CD14-positive monocyte (primary cell): ENCODE measurements around the gene PACSIN1. TPM values are rescaled to one million over a fixed set of nuclear protein-coding genes. Genes with fewer than 3 reads are reported as not detected.

Experiments
- DNase-seq, 3 donors: peaks; one replicate each; pipeline ENCODE4 v3.0.0-alpha.2; 2011 to 2022
- H2AFZ ChIP-seq: 2 replicates; pipeline ENCODE4 v1.6.0; 2012; ENCODE audit warnings: mild to moderate bottlenecking, low read depth, low read length, inconsistent platforms; ENCODE audit not compliant: insufficient read depth, poor library complexity, severe bottlenecking
- H3K27ac ChIP-seq, 2 donors: 1 replicate in 1 of 2; 2 replicates in 1 of 2; pipeline ENCODE4 v1.5.1; 2012 to 2013; ENCODE audit warnings: low read length in 2 of 2, control low read depth in 1 of 2, inconsistent platforms in 1 of 2, low read depth in 1 of 2, mild to moderate bottlenecking in 1 of 2
- H3K27me3 ChIP-seq, 2 donors: one replicate each; pipeline versions ENCODE4 v1.6.0 to v1.6.1; 2011 to 2013; ENCODE audit warnings: low read length in 2 of 2; ENCODE audit not compliant: control insufficient read depth in 2 of 2, insufficient read depth in 2 of 2
- H3K36me3 ChIP-seq, 2 donors: replicated peaks in 1 of 2; 1 replicate in 1 of 2; 2 replicates in 1 of 2; pipeline versions ENCODE4 v1.5.1 to v1.6.1; 2012 to 2013; ENCODE audit warnings: low read length in 2 of 2, control low read depth in 1 of 2, inconsistent platforms in 1 of 2, mild to moderate bottlenecking in 1 of 2; ENCODE audit not compliant: insufficient read depth in 2 of 2, control insufficient read depth in 1 of 2
- H3K4me1 ChIP-seq, 2 donors: 1 replicate in 1 of 2; 2 replicates in 1 of 2; pipeline versions ENCODE4 v1.5.1 to v1.6.1; 2012 to 2013; ENCODE audit warnings: low read length in 2 of 2, control low read depth in 1 of 2, inconsistent platforms in 1 of 2, mild to moderate bottlenecking in 1 of 2, moderate library complexity in 1 of 2; ENCODE audit not compliant: insufficient read depth in 2 of 2, control insufficient read depth in 1 of 2
- H3K4me2 ChIP-seq: replicated peaks from 2 replicates; pipeline ENCODE3; 2012; ENCODE audit warnings: low read length, moderate library complexity, mild to moderate bottlenecking; ENCODE audit not compliant: poor library complexity, severe bottlenecking; ENCODE audit errors: extremely low read depth
- H3K4me3 ChIP-seq, 3 experiments: fragments of 200-600 bp in 1 of 3; sonication (generic) in 1 of 3; replicated peaks in 1 of 3; 1 replicate in 2 of 3; 2 replicates in 1 of 3; pipeline ENCODE4 v1.5.1; 2011 to 2013; ENCODE audit warnings: low read length in 3 of 3, mild to moderate bottlenecking in 3 of 3, control low read depth in 2 of 3, low read depth in 2 of 3, inconsistent platforms in 1 of 3, moderate library complexity in 1 of 3
- H3K79me2 ChIP-seq: 2 replicates; pipeline ENCODE4 v1.6.0; 2012; ENCODE audit warnings: mild to moderate bottlenecking, control low read depth, inconsistent platforms, low read length, moderate library complexity; ENCODE audit not compliant: insufficient read depth
- H3K9ac ChIP-seq: 2 replicates; pipeline ENCODE4 v1.6.0; 2017; ENCODE audit warnings: low read length, mild to moderate bottlenecking; ENCODE audit not compliant: insufficient read depth, poor library complexity, severe bottlenecking
- H3K9me3 ChIP-seq, 2 donors: replicated peaks in 1 of 2; 1 replicate in 1 of 2; 2 replicates in 1 of 2; pipeline versions ENCODE4 v1.5.1 to v1.6.1; 2012 to 2013; ENCODE audit warnings: low read length in 2 of 2, control low read depth in 1 of 2; ENCODE audit not compliant: control insufficient read depth in 1 of 2, insufficient read depth in 1 of 2
- H4K20me1 ChIP-seq: 2 replicates; pipeline ENCODE4 v1.6.0; 2012; ENCODE audit warnings: mild to moderate bottlenecking, low read length, control low read depth, moderate library complexity; ENCODE audit not compliant: insufficient read depth
- H3K27ac Mint-ChIP-seq, 7 donors: one replicate each; pipeline ENCODE4 v1.8.0; 2020; ENCODE audit warnings: mild to moderate bottlenecking in 7 of 7, mixed read lengths in 7 of 7, moderate library complexity in 6 of 7, inconsistent platforms in 2 of 7
- H3K27me3 Mint-ChIP-seq, 3 donors: one replicate each; pipeline ENCODE4 v1.8.0; 2021 to 2022; ENCODE audit warnings: low read depth in 3 of 3, mild to moderate bottlenecking in 3 of 3, mixed read lengths in 3 of 3, moderate library complexity in 3 of 3, inconsistent platforms in 1 of 3
- H3K36me3 Mint-ChIP-seq, 2 donors: one replicate each; pipeline ENCODE4 v1.8.0; 2020; ENCODE audit warnings: mixed read lengths in 2 of 2, inconsistent platforms in 1 of 2, mild to moderate bottlenecking in 1 of 2
- H3K4me1 Mint-ChIP-seq: one replicate; pipeline ENCODE4 v1.8.0; 2020; ENCODE audit warnings: mild to moderate bottlenecking, mixed read lengths
- H3K4me3 Mint-ChIP-seq, 2 donors: one replicate each; pipeline ENCODE4 v1.8.0; 2020; ENCODE audit warnings: mild to moderate bottlenecking in 2 of 2, mixed read lengths in 2 of 2, moderate library complexity in 1 of 2
- H3K9me3 Mint-ChIP-seq, 7 donors: one replicate each; pipeline ENCODE4 v1.8.0; 2020 to 2022; ENCODE audit warnings: mixed read lengths in 7 of 7, mild to moderate bottlenecking in 6 of 7, moderate library complexity in 6 of 7, inconsistent platforms in 2 of 7
- CTCF ChIP-seq: fragments of 200-600 bp; IDR thresholded peaks from one replicate; pipeline ENCODE4 v1.8.0; 2022; ENCODE audit warnings: antibody characterized with exemption, mild to moderate bottlenecking
- WGBS: methylation state at CpG from one replicate; pipeline ENCODE4 v1.1.5; 2013; ENCODE audit warnings: missing lambda C conversion rate; ENCODE audit not compliant: insufficient coverage; 5-methylcytosine and 5-hydroxymethylcytosine counted together
- intact Hi-C, 2 donors: fragments of 100-400 bp; cut with micrococcal nuclease; formaldehyde crosslinking; loops; one replicate each; pipeline versions ENCODE4 v1.15.0 to v1.15.1; 2023
- polyA plus RNA-seq, 3 donors: library from polyadenylated mRNA; depleted of rRNA in 1 of 3; unstranded in 2 of 3; stranded (reverse) in 1 of 3; fragments of 300-500 nt in 2 of 3; fragments of >200 nt in 1 of 3; fragmentation: Illumina TruSeq in 2 of 3; gene quantifications; 1 replicate in 2 of 3; 2 replicates in 1 of 3; pipeline ENCODE4 v1.2.3, GENCODE V29; 2012 to 2021

Gene PACSIN1
- polyA plus RNA-seq, 3 donors: not detected

GRCh38 chr6:34535646-34536045, 69.8 kb downstream of the PACSIN1 start:
- Histone ChIP-seq H3K4me3 (no peak overlapping the region), H4K20me1 (no peaks in the 10 kb centered on the region), H3K79me2 (no peaks in the 10 kb centered on the region), H3K9me3 (no peaks in the 10 kb centered on the region), H3K4me2 (no peak overlapping the region), H2AFZ (no peak overlapping the region), H3K9ac (no peak overlapping the region), H3K27ac (no peak overlapping the region), H3K36me3 (no peaks in the 10 kb centered on the region), H3K4me1 (no peaks in the 10 kb centered on the region), H3K27me3 (no peaks in the 10 kb centered on the region)
- Mint-ChIP-seq H3K4me1 (no peaks in the 10 kb centered on the region), H3K4me3 (no peak overlapping the region), H3K36me3 (no peaks in the 10 kb centered on the region), H3K27me3 (peaks cover 0 to 1% (median 1%) of the 10 kb centered on the region in 3 donors), H3K27ac (no peak overlapping the region), H3K9me3 (peaks cover 0 to 5% (median 0%) of the 10 kb centered on the region in 7 donors)
- DNase-seq: no peak
- TF ChIP-seq CTCF: no peak
- intact Hi-C loops: no loop called here
- WGBS: 96% methylated on average over 9 of the region's 11 CpGs

- Histone ChIP-seq H3K9me3 (no peaks in the 10 kb centered on the region), H3K27ac (no peak overlapping the region), H3K27me3 (no peaks in the 10 kb centered on the region), H3K4me1 (no peaks in the 10 kb centered on the region), H3K9ac (no peak overlapping the region), H3K79me2 (no peaks in the 10 kb centered on the region), H2AFZ (no peak overlapping the region), H3K4me2 (no peak overlapping the region), H3K4me3 (no peak overlapping the region), H3K36me3 (no peaks in the 10 kb centered on the region), H4K20me1 (no peaks in the 10 kb centered on the region)
- peaks cover 0 to 3% (median 0%) of the 10 kb centered on the region in 7 donors for H3K9me3 Mint-ChIP-seq
- no peak overlapping the region for H3K4me3 Mint-ChIP-seq
- intact Hi-C loops: no loop called here
- TF ChIP-seq CTCF: no peak
- no peak overlapping the region for H3K27ac Mint-ChIP-seq
- H3K36me3 Mint-ChIP-seq: no peaks in the 10 kb centered on the region
- no peaks in the 10 kb centered on the region for H3K4me1 Mint-ChIP-seq
- peaks cover 0 to 1% (median 0%) of the 10 kb centered on the region in 3 donors for H3K27me3 Mint-ChIP-seq
- 100% methylated on average over 2 of the region's 3 CpGs for WGBS
- DNase-seq: no peak
These were observed 70.5 kb downstream of the PACSIN1 start for GRCh38 chr6:34536251-34536958.
